HepG2 (cell line): ENCODE results near the gene C1R. TPM values are rescaled to one million over a fixed set of nuclear protein-coding genes. Genes with fewer than 3 reads are reported as not detected.

Experiments used
- ATAC-seq: fragments of 200-7000 bp; cut with Tn5 transposase; 3 replicates; pipeline ENCODE4 v1.9.1; 2020; ENCODE audit warnings: mild to moderate bottlenecking, moderate library complexity
- BruUV-seq: library from RNA; stranded (reverse); fragments of 400-500 nt; replicated peaks from 2 replicates; lab custom pipeline; 2021; lab: Mats Ljungman, UMichigan
- CTCF ChIA-PET: fragments of 300-600 bp; formaldehyde crosslinking; extraction: SDS; loops from one replicate; lab custom pipeline; 2021; ENCODE audit warnings: low total read pairs, inconsistent platforms, low intra/inter-chr PET ratio; lab: Yijun Ruan, JAX
- POLR2A ChIA-PET: fragments of 350-600 bp; sonication (Branson Sonifier 250); formaldehyde crosslinking; loops from one replicate; lab custom pipeline; 2020; ENCODE audit warnings: antibody characterized with exemption, inconsistent platforms; lab: Yijun Ruan, JAX
- DNase-seq: peaks from one replicate; pipeline ENCODE4 v3.0.0-alpha.2; 2015; ENCODE audit warnings: low spot score
- FAIRE-seq: peaks from 3 replicates; lab custom pipeline; 2011; peaks lifted over from hg19 to GRCh38; lab: Jason Lieb, UNC
- H2AFZ ChIP-seq: one replicate; pipeline ENCODE4 v1.6.1; 2011; ENCODE audit warnings: low read length, inconsistent platforms
- H3K27ac ChIP-seq: fragments of 300-600 bp; 3 replicates; pipeline ENCODE4 v1.8.0; 2011; ENCODE audit warnings: mixed run types, mild to moderate bottlenecking, mixed read lengths, low read length, inconsistent platforms; ENCODE audit not compliant: insufficient read depth; ENCODE audit errors: extremely low read length
- H3K27me3 ChIP-seq, 2 experiments: fragments of 200-600 bp in 1 of 2; 2 replicates in 1 of 2; 3 replicates in 1 of 2; pipeline versions ENCODE4 v1.6.0 to v1.8.0; 2011; ENCODE audit warnings: low read length in 2 of 2, mild to moderate bottlenecking in 2 of 2, moderate library complexity in 2 of 2, inconsistent platforms in 1 of 2; ENCODE audit not compliant: insufficient read depth in 2 of 2, control insufficient read depth in 1 of 2
- H3K36me3 ChIP-seq, 2 experiments: fragments of 200-600 bp in 1 of 2; replicated peaks in 1 of 2; 2 replicates in 1 of 2; 3 replicates in 1 of 2; pipeline versions ENCODE4 v1.5.1 to v1.8.0; 2011; ENCODE audit warnings: low read length in 2 of 2, inconsistent platforms in 1 of 2; ENCODE audit not compliant: insufficient read depth in 2 of 2, control insufficient read depth in 1 of 2
- H3K4me1 ChIP-seq: 2 replicates; pipeline ENCODE4 v1.5.1; 2012; ENCODE audit warnings: low read length, inconsistent platforms; ENCODE audit not compliant: insufficient read depth
- H3K4me2 ChIP-seq: 2 replicates; pipeline ENCODE4 v1.6.0; 2011; ENCODE audit warnings: low read depth, low read length, inconsistent platforms
- H3K4me3 ChIP-seq, 3 experiments: fragments of 200-600 bp in 1 of 3; sonication (generic), shearing (Covaris generic) in 1 of 3; replicated peaks in 1 of 3; 2 replicates each; pipeline ENCODE4 v1.5.1; 2011 to 2016; ENCODE audit warnings: low read length in 3 of 3, inconsistent platforms in 2 of 3, low read depth in 2 of 3, mild to moderate bottlenecking in 2 of 3, control low read depth in 1 of 3, mixed read lengths in 1 of 3; ENCODE audit not compliant: insufficient read depth in 1 of 3
- H3K79me2 ChIP-seq: one replicate; pipeline ENCODE4 v1.6.1; 2011; ENCODE audit warnings: low read length, inconsistent platforms; ENCODE audit not compliant: insufficient read depth
- H3K9ac ChIP-seq: 2 replicates; pipeline ENCODE4 v1.6.0; 2011; ENCODE audit warnings: mild to moderate bottlenecking, low read depth, low read length, inconsistent platforms; ENCODE audit not compliant: insufficient read depth
- H3K9me3 ChIP-seq: 2 replicates; pipeline ENCODE4 v1.5.1; 2012; ENCODE audit warnings: mild to moderate bottlenecking, low read length
- H4K20me1 ChIP-seq: 2 replicates; pipeline ENCODE4 v1.6.0; 2011; ENCODE audit warnings: inconsistent platforms, mild to moderate bottlenecking, low read length, moderate library complexity; ENCODE audit not compliant: insufficient read depth
- ATF4 ChIP-seq, 2 experiments: fragments of 450-650 bp in 1 of 2; sonication (generic) in 1 of 2; formaldehyde crosslinking; IDR thresholded peaks; 2 replicates each; pipeline versions ENCODE4 v1.5.0 to v1.8.0; 2020 to 2022; ENCODE audit warnings: mild to moderate bottlenecking in 1 of 2, missing genetic modification reagents in 1 of 2
- BORCS8-MEF2B ChIP-seq: sonication (generic); formaldehyde crosslinking; IDR thresholded peaks from 2 replicates; pipeline ENCODE4 v1.8.0; 2022; ENCODE audit warnings: mild to moderate bottlenecking, missing genetic modification reagents
- HNF4A ChIP-seq: sonication (generic); formaldehyde crosslinking; IDR thresholded peaks from 2 replicates; pipeline ENCODE4 v1.4.0; 2020; ENCODE audit warnings: missing genetic modification reagents
- HNF4G ChIP-seq, 2 experiments: sonication (generic) in 1 of 2; formaldehyde crosslinking in 1 of 2; IDR thresholded peaks; 2 replicates each; pipeline versions ENCODE4 v1.4.0 to v1.6.1; 2011 to 2020; ENCODE audit warnings: borderline replicate concordance in 2 of 2, low read depth in 2 of 2, mild to moderate bottlenecking in 2 of 2, low read length in 1 of 2, missing genetic modification reagents in 1 of 2, moderate library complexity in 1 of 2
- HOXA3 ChIP-seq: sonication (generic); formaldehyde crosslinking; IDR thresholded peaks from 2 replicates; pipeline ENCODE4 v1.5.0; 2020; ENCODE audit warnings: missing genetic modification reagents
- NBN ChIP-seq: fragments of 450-650 bp; conservative IDR thresholded peaks from 2 replicates; pipeline ENCODE4 v1.6.1; 2017
- PAXIP1 ChIP-seq: sonication (generic); formaldehyde crosslinking; conservative IDR thresholded peaks from 2 replicates; pipeline ENCODE4 v1.4.0; 2020; ENCODE audit warnings: mild to moderate bottlenecking, missing genetic modification reagents, moderate library complexity
- SOX6 ChIP-seq, 2 experiments: fragments of 450-650 bp in 1 of 2; sonication (generic) in 1 of 2; formaldehyde crosslinking in 1 of 2; IDR thresholded peaks; 2 replicates each; pipeline versions ENCODE4 v1.4.0 to v1.6.1; 2017 to 2020; ENCODE audit warnings: antibody characterized with exemption in 1 of 2, mild to moderate bottlenecking in 1 of 2, missing genetic modification reagents in 1 of 2
- STAG1 ChIP-seq: sonication (generic); formaldehyde crosslinking; IDR thresholded peaks from 2 replicates; pipeline ENCODE4 v1.4.0; 2020; ENCODE audit warnings: missing genetic modification reagents
- ZFY ChIP-seq: sonication (generic); formaldehyde crosslinking; IDR thresholded peaks from 2 replicates; pipeline ENCODE4 v1.4.0; 2020; ENCODE audit warnings: missing genetic modification reagents
- ZMYM4 ChIP-seq: sonication (generic); formaldehyde crosslinking; IDR thresholded peaks from 2 replicates; pipeline ENCODE4 v1.8.1; 2023; ENCODE audit warnings: mild to moderate bottlenecking, missing genetic modification reagents
- ZNF724P ChIP-seq: sonication (generic); formaldehyde crosslinking; IDR thresholded peaks from 2 replicates; pipeline ENCODE4 v1.8.0; 2022; ENCODE audit warnings: missing genetic modification reagents, borderline replicate concordance
- ZNF777 ChIP-seq: sonication (generic); formaldehyde crosslinking; IDR thresholded peaks from 2 replicates; pipeline ENCODE4 v1.4.0; 2020; ENCODE audit warnings: missing genetic modification reagents
- WGBS: methylation state at CpG from one replicate; pipeline ENCODE4 v1.1.6; 2017; ENCODE audit warnings: low lambda C conversion rate; 5-methylcytosine and 5-hydroxymethylcytosine counted together
- in situ Hi-C: cut with HindIII; loops from 2 replicates; pipeline ENCODE4 v1.10.0; 2017; ENCODE audit warnings: low pct_unique_long_range_greater_than_20kb; ENCODE audit not compliant: extremely low pct_ligation_motif_present
- intact Hi-C: fragments of 100-400 bp; cut with micrococcal nuclease; formaldehyde crosslinking; loops from one replicate; pipeline ENCODE4 v1.10.0; 2022; ENCODE audit not compliant: unreplicated experiment
- polyA plus RNA-seq, 8 experiments: library from polyadenylated mRNA; depleted of rRNA in 3 of 8; stranded (reverse) in 7 of 8; unstranded in 1 of 8; fragments of >200 nt; fragmentation: Illumina TruSeq in 4 of 8; extraction: Trizol in 4 of 8; gene quantifications; 2 replicates each; pipeline versions ENCODE4 v1.2.1 to v1.2.3, GENCODE V29; 2011 to 2016; ENCODE audit warnings: low read depth in 4 of 8, missing spikeins in 1 of 8, mixed read lengths in 1 of 8; ENCODE audit not compliant: insufficient read depth in 1 of 8
- total RNA-seq, 5 experiments: library from RNA; depleted of rRNA; stranded (reverse); fragments of >200 nt; fragmentation: Illumina TruSeq; extraction: Trizol; gene quantifications; 2 replicates each; pipeline ENCODE4 v1.2.3, GENCODE V29; 2016; ENCODE audit warnings: low read depth in 1 of 5
- TF ChIP-seq, protein P1 (sequence below): sonication (generic); formaldehyde crosslinking; IDR thresholded peaks from 2 replicates; pipeline ENCODE4 v1.4.0; 2020; ENCODE audit warnings: missing genetic modification reagents
- TF ChIP-seq, protein P2 (sequence below): sonication (generic); formaldehyde crosslinking; IDR thresholded peaks from 2 replicates; pipeline ENCODE4 v1.4.0; 2020; ENCODE audit warnings: missing genetic modification reagents

C1R gene
- total and polyA plus RNA-seq, 2 of the 13 experiments (the other 11 are each of a cell fraction or from before 2014, with no cell fraction given) = 3.5 to 6.5 TPM

DNA sequence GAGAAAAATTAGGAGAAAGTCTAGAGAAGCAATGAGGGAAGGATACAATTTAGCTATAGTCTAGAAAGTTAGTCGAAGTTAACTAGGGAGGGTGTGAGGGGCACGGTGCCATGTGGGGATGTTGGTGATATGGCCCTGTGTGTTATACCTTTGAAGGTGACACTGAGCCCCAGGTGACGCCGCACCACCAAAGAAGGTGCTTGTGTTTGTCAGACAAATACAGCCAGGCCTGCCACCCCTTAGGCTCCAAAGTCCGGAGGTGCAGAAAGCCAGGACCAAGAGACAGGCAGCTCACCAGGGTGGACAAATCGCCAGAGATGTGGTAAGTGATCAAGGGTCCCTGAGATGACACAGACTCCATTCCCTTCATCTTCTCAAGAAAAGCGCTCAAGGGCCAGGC is 30.6 kb downstream of the C1R start:
- H3K9me3 ChIP-seq = no peaks in the 10 kb centered on the region
- peak overlapping the region; percentile 71 for H3K4me2 ChIP-seq
- no peaks in the 10 kb centered on the region for H3K36me3 ChIP-seq
- H2AFZ ChIP-seq = no peak overlapping the region
- no peaks in the 10 kb centered on the region for H3K79me2 ChIP-seq
- TF ChIP-seq ZFY (CRISPR knock-in tag) (0 out of 2 replicates have a peak, but pooled peaks have one; percentile 27), ZNF777 (CRISPR knock-in tag) (no peak), ZNF724P (no peak), HNF4G (IDR thresholded peaks at IDR 0.05; ENCODE audit: borderline replicate concordance, low read depth, low read length) (0 out of 2 replicates have a peak, but pooled peaks have one; percentile 30), HNF4G (CRISPR knock-in tag; IDR thresholded peaks at IDR 0.05; ENCODE audit: borderline replicate concordance, low read depth) (no peak), STAG1 (CRISPR knock-in tag) (0 out of 2 replicates have a peak, but pooled peaks have one; percentile 13), NBN (no peak), ZMYM4 (CRISPR knock-in tag) (0 out of 2 replicates have a peak, but pooled peaks have one; percentile 14), BORCS8-MEF2B (0 out of 2 replicates have a peak, but pooled peaks have one; percentile 14), ATF4 (CRISPR knock-in tag; IDR thresholded peaks at IDR 0.05) (no peak), PAXIP1 (CRISPR knock-in tag) (peak; percentile 29; the same call in 1 of the 2 replicates), HOXA3 (CRISPR knock-in tag) (0 out of 2 replicates have a peak, but pooled peaks have one; percentile 20), SOX6 (IDR thresholded peaks at IDR 0.05) (no peak), SOX6 (CRISPR knock-in tag; IDR thresholded peaks at IDR 0.05) (0 out of 2 replicates have a peak, but pooled peaks have one; percentile 10), HNF4A (peak; percentile 77)
- TF ChIP-seq, protein P1, sequence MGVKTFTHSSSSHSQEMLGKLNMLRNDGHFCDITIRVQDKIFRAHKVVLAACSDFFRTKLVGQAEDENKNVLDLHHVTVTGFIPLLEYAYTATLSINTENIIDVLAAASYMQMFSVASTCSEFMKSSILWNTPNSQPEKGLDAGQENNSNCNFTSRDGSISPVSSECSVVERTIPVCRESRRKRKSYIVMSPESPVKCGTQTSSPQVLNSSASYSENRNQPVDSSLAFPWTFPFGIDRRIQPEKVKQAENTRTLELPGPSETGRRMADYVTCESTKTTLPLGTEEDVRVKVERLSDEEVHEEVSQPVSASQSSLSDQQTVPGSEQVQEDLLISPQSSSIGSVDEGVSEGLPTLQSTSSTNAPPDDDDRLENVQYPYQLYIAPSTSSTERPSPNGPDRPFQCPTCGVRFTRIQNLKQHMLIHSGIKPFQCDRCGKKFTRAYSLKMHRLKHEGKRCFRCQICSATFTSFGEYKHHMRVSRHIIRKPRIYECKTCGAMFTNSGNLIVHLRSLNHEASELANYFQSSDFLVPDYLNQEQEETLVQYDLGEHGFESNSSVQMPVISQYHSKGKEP = no peak
- TF ChIP-seq, protein P2, sequence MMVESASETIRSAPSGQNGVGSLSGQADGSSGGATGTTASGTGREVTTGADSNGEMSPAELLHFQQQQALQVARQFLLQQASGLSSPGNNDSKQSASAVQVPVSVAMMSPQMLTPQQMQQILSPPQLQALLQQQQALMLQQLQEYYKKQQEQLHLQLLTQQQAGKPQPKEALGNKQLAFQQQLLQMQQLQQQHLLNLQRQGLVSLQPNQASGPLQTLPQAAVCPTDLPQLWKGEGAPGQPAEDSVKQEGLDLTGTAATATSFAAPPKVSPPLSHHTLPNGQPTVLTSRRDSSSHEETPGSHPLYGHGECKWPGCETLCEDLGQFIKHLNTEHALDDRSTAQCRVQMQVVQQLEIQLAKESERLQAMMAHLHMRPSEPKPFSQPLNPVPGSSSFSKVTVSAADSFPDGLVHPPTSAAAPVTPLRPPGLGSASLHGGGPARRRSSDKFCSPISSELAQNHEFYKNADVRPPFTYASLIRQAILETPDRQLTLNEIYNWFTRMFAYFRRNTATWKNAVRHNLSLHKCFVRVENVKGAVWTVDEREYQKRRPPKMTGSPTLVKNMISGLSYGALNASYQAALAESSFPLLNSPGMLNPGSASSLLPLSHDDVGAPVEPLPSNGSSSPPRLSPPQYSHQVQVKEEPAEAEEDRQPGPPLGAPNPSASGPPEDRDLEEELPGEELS (CRISPR knock-in tag) = 0 out of 2 replicates have a peak, but pooled peaks have one; percentile 13
- TF ChIP-seq, all 625 proteins: peak for 10
- CTCF ChIA-PET = interaction anchor here (2.0 to 3.3 kb wide), 3 partner anchors 31 to 52 kb away, joined by 12 to 45 read pairs (median 16); partner anchors contain the start of genes C1R and C1RL
- no peak; the same call in 2 of the 3 replicates for ATAC-seq
- FAIRE-seq = peak; percentile 32
- Histone ChIP-seq H3K27me3 (no peaks in the 10 kb centered on the region), H3K9ac (no peak overlapping the region), H3K4me3 (0 out of 6 replicates have a peak overlapping the region, but pooled peaks of 1 of the 3 experiments have one; percentile 2), H3K27ac (no peak overlapping the region), H4K20me1 (no peaks in the 10 kb centered on the region), H3K4me1 (peaks cover 57% of the 10 kb centered on the region)
- no TSS peak for BruUV-seq
- 17% methylated on average over 7 of the region's 7 CpGs for WGBS
- intact Hi-C loops = loop anchor here (2.0 kb wide), 1 partner anchor 17 kb away; no protein-coding TSS in a partner anchor
- POLR2A ChIA-PET = interaction anchor here (0.5 to 3.0 kb wide), 10 partner anchors 13 to 448 kb away, joined by 3 to 45 read pairs (median 4); partner anchors contain the start of genes C12orf57, C1RL, LPCAT3 and RNU7-1
- DNase-seq = peak; percentile 40
- in situ Hi-C loops = loop anchor here (10.0 kb wide), 1 partner anchor 53 kb away; no protein-coding TSS in a partner anchor
